HUES6 (cell line): ENCODE data around the gene CCSER1.
"Not testable (repeated sequence)": the region's sequence is repeated elsewhere in the genome, so short reads cannot be mapped to it uniquely, and the experiment has no call there.

Experiments used
- H3K27ac ChIP-seq: 2 replicates; pipeline ENCODE4 v1.7.0; 2013; ENCODE audit warnings: low read depth, mild to moderate bottlenecking, low read length, inconsistent platforms
- H3K27me3 ChIP-seq: 2 replicates; pipeline ENCODE4 v1.6.1; 2013; ENCODE audit warnings: low read length; ENCODE audit not compliant: control insufficient read depth, insufficient read depth
- H3K36me3 ChIP-seq: 2 replicates; pipeline ENCODE4 v1.6.1; 2013; ENCODE audit warnings: low read length; ENCODE audit not compliant: control insufficient read depth, insufficient read depth
- H3K4me1 ChIP-seq: 2 replicates; pipeline ENCODE4 v1.6.1; 2013; ENCODE audit warnings: low read length; ENCODE audit not compliant: control insufficient read depth, insufficient read depth
- H3K4me3 ChIP-seq: 2 replicates; pipeline ENCODE4 v1.5.1; 2013; ENCODE audit warnings: low read depth, low read length
- H3K9ac ChIP-seq: one replicate; pipeline ENCODE4 v1.6.1; 2013; ENCODE audit warnings: mild to moderate bottlenecking, low read length
- H3K9me3 ChIP-seq: 2 replicates; pipeline ENCODE4 v1.6.1; 2013; ENCODE audit warnings: low read depth, low read length; ENCODE audit not compliant: control insufficient read depth, insufficient read depth

CCSER1 gene

GRCh38 chr4:91462566-91462965, 1335.4 kb downstream of the CCSER1 start:
- not testable (repeated sequence) for H3K9ac ChIP-seq, H3K4me3 ChIP-seq, H3K9me3 ChIP-seq, H3K27ac ChIP-seq, H3K36me3 ChIP-seq, H3K27me3 ChIP-seq, H3K4me1 ChIP-seq

- Histone ChIP-seq H3K27me3 (no peaks in the 10 kb centered on the region), H3K4me1 (no peaks in the 10 kb centered on the region), H3K27ac (no peak overlapping the region)
Measured at GRCh38 chr4:91470671-91471070, 1343.5 kb downstream of the CCSER1 start.

GRCh38 chr4:91471280-91471679, 1344.1 kb downstream of the CCSER1 start:
- Histone ChIP-seq H3K9me3 (no peaks in the 10 kb centered on the region), H3K36me3 (no peaks in the 10 kb centered on the region), H3K27ac (no peak overlapping the region), H3K9ac (no peak overlapping the region), H3K27me3 (no peaks in the 10 kb centered on the region), H3K4me3 (no peak overlapping the region), H3K4me1 (no peaks in the 10 kb centered on the region)

More at GRCh38 chr4:91470671-91471070, 1343.5 kb downstream of the CCSER1 start:
- H3K9me3 ChIP-seq: no peaks in the 10 kb centered on the region
- H3K36me3 ChIP-seq: no peaks in the 10 kb centered on the region
- no peak overlapping the region for H3K4me3 ChIP-seq
- H3K9ac ChIP-seq: no peak overlapping the region

- Histone ChIP-seq H3K9me3 (no peaks in the 10 kb centered on the region), H3K9ac (no peak overlapping the region), H3K27ac (no peak overlapping the region), H3K4me3 (no peak overlapping the region), H3K36me3 (no peaks in the 10 kb centered on the region), H3K27me3 (no peaks in the 10 kb centered on the region), H3K4me1 (no peaks in the 10 kb centered on the region)
Measured at GRCh38 chr4:91472046-91472445, 1344.9 kb downstream of the CCSER1 start.

GRCh38 chr4:91485415-91485814, 1358.2 kb downstream of the CCSER1 start:
- no peaks in the 10 kb centered on the region for H3K9me3 ChIP-seq

GRCh38 chr4:91488946-91489345, 1361.8 kb downstream of the CCSER1 start:
- Histone ChIP-seq H3K9ac (no peak overlapping the region), H3K36me3 (no peaks in the 10 kb centered on the region), H3K27ac (no peak overlapping the region), H3K9me3 (no peaks in the 10 kb centered on the region), H3K27me3 (no peaks in the 10 kb centered on the region), H3K4me1 (peaks cover 10% of the 10 kb centered on the region), H3K4me3 (no peak overlapping the region)

More at GRCh38 chr4:91485415-91485814, 1358.2 kb downstream of the CCSER1 start:
- no peak overlapping the region for H3K9ac ChIP-seq
- no peak overlapping the region for H3K27ac ChIP-seq
- peaks cover 10% of the 10 kb centered on the region for H3K4me1 ChIP-seq
- H3K36me3 ChIP-seq: no peaks in the 10 kb centered on the region
- no peaks in the 10 kb centered on the region for H3K27me3 ChIP-seq
- no peak overlapping the region for H3K4me3 ChIP-seq

- no peaks in the 10 kb centered on the region; the same call in 1 of the 2 replicates for H3K9me3 ChIP-seq
- H3K27ac ChIP-seq: no peak overlapping the region
- H3K4me3 ChIP-seq: no peak overlapping the region
- no peak overlapping the region for H3K9ac ChIP-seq
- no peaks in the 10 kb centered on the region for H3K27me3 ChIP-seq
- H3K36me3 ChIP-seq: no peaks in the 10 kb centered on the region
- H3K4me1 ChIP-seq: no peaks in the 10 kb centered on the region
Measured at GRCh38 chr4:91497892-91498291, 1370.7 kb downstream of the CCSER1 start.

GRCh38 chr4:91502365-91502764, 1375.2 kb downstream of the CCSER1 start:
- Histone ChIP-seq H3K27me3 (no peaks in the 10 kb centered on the region), H3K36me3 (no peaks in the 10 kb centered on the region), H3K9me3 (no peaks in the 10 kb centered on the region; the same call in 1 of the 2 replicates), H3K4me3 (no peak overlapping the region), H3K4me1 (no peaks in the 10 kb centered on the region), H3K9ac (no peak overlapping the region), H3K27ac (no peak overlapping the region)

GRCh38 chr4:91513326-91513725, 1386.1 kb downstream of the CCSER1 start:
- no peak overlapping the region for H3K27ac ChIP-seq
- H3K36me3 ChIP-seq: no peaks in the 10 kb centered on the region
- no peaks in the 10 kb centered on the region for H3K4me1 ChIP-seq
- H3K9me3 ChIP-seq: peaks cover 15% of the 10 kb centered on the region
- H3K9ac ChIP-seq: no peak overlapping the region
- no peak overlapping the region for H3K4me3 ChIP-seq
- H3K27me3 ChIP-seq: no peaks in the 10 kb centered on the region

- no peak overlapping the region for H3K4me3 ChIP-seq
- H3K9me3 ChIP-seq: 0 out of 2 replicates have a peak, but pooled peaks cover 9% of the 10 kb centered on the region
- no peak overlapping the region for H3K9ac ChIP-seq
- no peaks in the 10 kb centered on the region for H3K36me3 ChIP-seq
- H3K4me1 ChIP-seq: no peaks in the 10 kb centered on the region
- H3K27me3 ChIP-seq: no peaks in the 10 kb centered on the region
- H3K27ac ChIP-seq: no peak overlapping the region
Measured at GRCh38 chr4:91519155-91519554, 1392.0 kb downstream of the CCSER1 start.

GRCh38 chr4:91525621-91526020, 1398.4 kb downstream of the CCSER1 start:
- Histone ChIP-seq H3K27ac (no peak overlapping the region), H3K27me3 (no peaks in the 10 kb centered on the region), H3K36me3 (no peaks in the 10 kb centered on the region), H3K9ac (no peak overlapping the region), H3K4me3 (no peak overlapping the region), H3K4me1 (no peaks in the 10 kb centered on the region; the same call in 1 of the 2 replicates), H3K9me3 (0 out of 2 replicates have a peak, but pooled peaks cover 2% of the 10 kb centered on the region)

GRCh38 chr4:91527056-91527455, 1399.9 kb downstream of the CCSER1 start:
- H3K9ac ChIP-seq: no peak overlapping the region

More at GRCh38 chr4:91527056-91527455, 1399.9 kb downstream of the CCSER1 start:
- no peak overlapping the region for H3K4me3 ChIP-seq
- H3K36me3 ChIP-seq: no peaks in the 10 kb centered on the region
- no peaks in the 10 kb centered on the region for H3K27me3 ChIP-seq
- H3K4me1 ChIP-seq: no peaks in the 10 kb centered on the region; the same call in 1 of the 2 replicates
- no peak overlapping the region for H3K27ac ChIP-seq
- peaks cover under 1% of the 10 kb centered on the region; the same call in 1 of the 2 replicates for H3K9me3 ChIP-seq
